CD4-positive, CD25-positive, alpha-beta regulatory T cell (primary cell): ENCODE measurements around the gene POLR2F. TPM values are rescaled to one million over a fixed set of nuclear protein-coding genes. Genes with fewer than 3 reads are reported as not detected.
A peak's percentile ranks its signal among the peaks of the same experiment; 100 is the strongest.
"Not testable (repeated sequence)": the region's sequence is repeated elsewhere in the genome, so short reads cannot be mapped to it uniquely, and the experiment has no call there.

ENCODE experiments used
- ATAC-seq, 2 donors: fragments of 150-1000 bp; cut with Tn5 transposase; one replicate each; pipeline ENCODE4 v1.10.0; 2021; ENCODE audit warnings: low read depth in 2 of 2, moderate number of reproducible peaks in 2 of 2, moderate library complexity in 1 of 2
- DNase-seq, 3 donors: peaks; one replicate each; pipeline versions ENCODE4 v3.0.0 to v3.0.0-alpha.2; 2012 to 2022; ENCODE audit warnings: mixed read lengths in 1 of 3
- H3K27ac ChIP-seq: one replicate; pipeline ENCODE4 v1.7.0; 2013; ENCODE audit warnings: mild to moderate bottlenecking, low read length; ENCODE audit not compliant: insufficient read depth, poor library complexity, severe bottlenecking
- H3K27me3 ChIP-seq: one replicate; pipeline ENCODE4 v1.7.0; 2013; ENCODE audit warnings: low read length; ENCODE audit not compliant: control insufficient read depth, insufficient read depth
- H3K36me3 ChIP-seq: one replicate; pipeline ENCODE4 v1.7.0; 2013; ENCODE audit warnings: mild to moderate bottlenecking, low read length, moderate library complexity; ENCODE audit not compliant: control insufficient read depth, insufficient read depth
- H3K4me1 ChIP-seq: 2 replicates; pipeline ENCODE4 v1.7.0; 2013; ENCODE audit warnings: mild to moderate bottlenecking, low read length; ENCODE audit not compliant: insufficient read depth, control insufficient read depth, poor library complexity, severe bottlenecking
- H3K4me3 ChIP-seq: one replicate; pipeline ENCODE4 v1.7.0; 2013; ENCODE audit warnings: low read depth, mild to moderate bottlenecking, low read length, moderate library complexity
- H3K9me3 ChIP-seq, 2 experiments: 1 replicate in 1 of 2; 2 replicates in 1 of 2; pipeline ENCODE4 v1.7.0; 2013; ENCODE audit warnings: low read length in 2 of 2, mild to moderate bottlenecking in 1 of 2, moderate library complexity in 1 of 2; ENCODE audit not compliant: control insufficient read depth in 2 of 2
- H3K27ac Mint-ChIP-seq, 3 donors: one replicate each; pipeline ENCODE4 v1.8.0; 2020 to 2022; ENCODE audit warnings: mild to moderate bottlenecking in 3 of 3, mixed read lengths in 3 of 3, moderate library complexity in 2 of 3
- H3K27me3 Mint-ChIP-seq: one replicate; pipeline ENCODE4 v1.8.0; 2022; ENCODE audit warnings: mild to moderate bottlenecking, mixed read lengths
- H3K36me3 Mint-ChIP-seq: one replicate; pipeline ENCODE4 v1.8.0; 2020; ENCODE audit warnings: mixed read lengths
- H3K4me1 Mint-ChIP-seq, 4 donors: one replicate each; pipeline ENCODE4 v1.8.0; 2020 to 2022; ENCODE audit warnings: mixed read lengths in 4 of 4, mild to moderate bottlenecking in 1 of 4
- H3K4me3 Mint-ChIP-seq, 4 donors: one replicate each; pipeline ENCODE4 v1.8.0; 2020 to 2022; ENCODE audit warnings: mild to moderate bottlenecking in 4 of 4, mixed read lengths in 4 of 4, moderate library complexity in 3 of 4
- H3K9me3 Mint-ChIP-seq, 7 donors: one replicate each; pipeline ENCODE4 v1.8.0; 2020 to 2022; ENCODE audit warnings: mixed read lengths in 7 of 7, mild to moderate bottlenecking in 3 of 7, moderate library complexity in 2 of 7
- polyA plus RNA-seq, 4 donors: library from polyadenylated mRNA; unstranded; fragments of 300-500 nt; fragmentation: Illumina TruSeq; gene quantifications; one replicate each; pipeline ENCODE4 v1.2.3, GENCODE V29; 2021
- total RNA-seq: library from RNA; stranded (reverse); gene quantifications from one replicate; pipeline ENCODE4 v1.2.3, GENCODE V29; 2022

Gene POLR2F
- total and polyA plus RNA-seq, 5 donors from 2014 or later = 34.5 to 170 (median 157) TPM

DNA sequence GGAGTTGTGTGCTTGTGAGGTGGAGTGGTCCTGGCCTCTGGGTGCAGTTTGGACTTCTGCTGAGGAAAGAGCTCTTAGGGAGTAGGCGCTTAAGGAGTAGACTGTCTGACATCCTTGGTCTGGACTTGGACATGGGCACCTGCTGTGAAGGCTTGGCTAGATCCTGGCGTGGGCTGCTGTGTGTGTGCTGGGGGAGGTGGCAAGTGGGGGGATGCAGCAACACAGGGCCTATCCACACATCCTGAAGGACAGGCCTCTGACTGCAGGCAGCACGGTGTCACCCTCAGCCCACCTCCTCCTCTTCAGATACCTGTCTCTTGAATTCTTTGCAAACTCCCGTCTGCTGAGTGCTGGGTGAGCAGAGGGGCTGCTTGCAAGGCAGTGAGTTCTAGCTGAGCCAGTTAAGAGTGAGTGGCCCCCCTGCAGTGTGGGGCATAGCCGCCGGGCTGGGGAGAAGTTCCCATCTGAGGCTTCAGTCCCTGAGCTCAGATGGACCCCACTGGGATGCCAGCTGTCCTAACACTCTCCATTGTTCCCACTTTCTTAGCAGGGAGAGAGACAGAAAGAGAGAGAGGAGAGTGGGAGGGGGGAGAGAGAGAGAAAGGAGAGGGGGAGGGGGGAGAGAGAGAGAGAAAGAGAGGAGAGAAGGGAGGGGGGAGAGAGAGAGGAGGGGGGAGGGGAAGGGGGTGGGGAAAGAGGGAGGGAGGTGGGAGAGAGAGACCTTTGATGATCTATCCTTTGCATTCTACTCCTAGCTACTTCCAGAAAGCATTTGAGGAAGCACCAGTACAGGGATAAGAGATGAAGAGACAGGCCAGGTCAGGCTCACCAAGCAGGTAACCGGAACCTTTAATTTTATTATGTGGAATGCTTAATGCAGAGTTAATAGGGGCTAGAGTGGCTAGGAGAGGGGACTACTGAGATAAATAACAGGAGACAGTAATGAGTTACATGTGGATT is 18.3 kb downstream of the POLR2F start:
- no peaks in the 10 kb centered on the region for H3K9me3 ChIP-seq
- peaks cover 23% of the 10 kb centered on the region for H3K36me3 ChIP-seq
- H3K9me3 Mint-ChIP-seq = peaks cover 0 to 2% (median 0%) of the 10 kb centered on the region in 7 donors
- H3K4me1 ChIP-seq = no peaks in the 10 kb centered on the region
- peaks cover 0 to 5% (median 2%) of the 10 kb centered on the region in 4 donors for H3K4me1 Mint-ChIP-seq
- peaks cover 31% of the 10 kb centered on the region for H3K36me3 Mint-ChIP-seq
- no peaks in the 10 kb centered on the region for H3K27me3 ChIP-seq
- no peak overlapping the region for H3K4me3 Mint-ChIP-seq
- DNase-seq (no peak), ATAC-seq (no peak)
- no peak overlapping the region for H3K27ac ChIP-seq
- H3K27ac Mint-ChIP-seq = peak overlapping the region in 2 of 3 donors; percentile 12 to 44
- no peaks in the 10 kb centered on the region for H3K27me3 Mint-ChIP-seq
- no peak overlapping the region for H3K4me3 ChIP-seq

DNA sequence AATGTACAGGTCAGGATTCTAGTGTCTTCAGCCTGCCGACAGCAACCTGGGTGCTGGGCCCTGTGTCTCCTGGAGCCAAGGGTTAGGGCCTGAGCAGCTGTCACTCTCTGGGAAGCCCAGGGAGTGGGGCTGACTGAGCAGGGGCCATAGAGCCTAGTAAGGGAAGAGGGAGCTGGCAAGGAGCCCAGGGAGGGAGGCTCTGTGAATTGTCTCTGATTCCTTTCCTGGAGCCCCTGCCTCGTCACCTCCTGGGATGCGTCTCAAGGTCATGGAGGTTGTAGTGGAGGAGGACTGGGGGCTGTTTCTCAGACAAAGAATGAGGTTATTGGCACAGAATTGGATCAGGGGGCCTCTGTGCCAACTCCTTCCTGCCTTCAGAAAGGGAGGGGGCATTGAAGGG is 19.0 kb downstream of the POLR2F start:
- peaks cover 0 to 2% (median 0%) of the 10 kb centered on the region in 7 donors for H3K9me3 Mint-ChIP-seq
- no peaks in the 10 kb centered on the region for H3K4me1 ChIP-seq
- no peak overlapping the region for H3K4me3 ChIP-seq
- H3K9me3 ChIP-seq = no peaks in the 10 kb centered on the region
- DNase-seq (no peak), ATAC-seq (no peak)
- peaks cover 0 to 5% (median 2%) of the 10 kb centered on the region in 4 donors for H3K4me1 Mint-ChIP-seq
- H3K27me3 ChIP-seq = no peaks in the 10 kb centered on the region
- H3K36me3 Mint-ChIP-seq = peaks cover 28% of the 10 kb centered on the region
- H3K36me3 ChIP-seq = peaks cover 15% of the 10 kb centered on the region
- no peak overlapping the region for H3K4me3 Mint-ChIP-seq
- H3K27ac Mint-ChIP-seq = peak overlapping the region in 2 of 3 donors; percentile 25 to 44
- H3K27me3 Mint-ChIP-seq = no peaks in the 10 kb centered on the region
- H3K27ac ChIP-seq = no peak overlapping the region

DNA sequence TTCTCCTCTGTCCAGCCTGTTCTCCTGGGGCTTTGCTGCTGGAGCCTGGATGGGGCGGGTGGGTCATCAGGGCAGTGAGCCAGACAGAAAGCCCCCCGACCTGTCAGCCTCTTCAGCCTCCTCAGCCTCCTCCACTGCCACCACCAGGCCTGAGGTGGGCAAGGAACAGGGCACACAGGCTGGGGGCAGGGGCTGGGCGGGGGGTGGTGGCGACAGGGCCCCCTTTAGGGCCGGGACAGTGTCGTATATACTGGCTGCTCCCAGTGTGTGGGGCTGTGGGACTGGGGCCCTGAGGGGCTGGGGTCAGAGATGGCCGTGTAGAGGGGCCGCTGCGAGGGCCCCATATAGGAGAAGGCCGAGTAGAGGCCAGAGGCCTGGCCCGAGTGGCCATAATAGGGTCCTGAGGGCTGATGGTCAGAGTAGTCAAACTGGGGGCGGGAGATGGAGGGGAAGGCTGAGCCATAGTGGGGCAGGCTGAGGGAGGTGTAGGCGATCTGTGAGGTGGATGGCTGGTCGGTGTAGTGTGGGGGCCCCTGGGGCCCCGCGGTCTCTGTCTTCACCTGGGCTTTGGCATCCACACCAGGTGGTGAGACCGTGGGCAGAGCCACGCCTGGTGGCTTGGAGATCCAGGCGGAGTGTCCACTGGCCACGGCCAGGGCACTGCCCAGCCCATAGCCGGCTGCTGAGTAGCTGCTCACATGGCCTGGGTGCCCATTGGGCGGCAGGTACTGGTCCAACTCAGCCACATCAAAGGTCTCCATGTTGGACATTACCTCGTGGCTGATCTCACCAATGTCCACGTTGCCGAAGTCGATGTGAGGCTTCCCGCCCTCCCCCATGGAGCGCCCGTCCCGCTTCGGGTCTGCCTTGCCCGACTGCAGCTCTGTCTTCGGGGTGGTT is 20.0 kb downstream of the POLR2F start:
- Mint-ChIP-seq H3K27ac (no peak overlapping the region), H3K4me3 (no peak overlapping the region), H3K4me1 (peaks cover 0 to 5% (median 2%) of the 10 kb centered on the region in 4 donors), H3K9me3 (peaks cover 0 to 2% (median 0%) of the 10 kb centered on the region in 7 donors), H3K27me3 (no peaks in the 10 kb centered on the region), H3K36me3 (peaks cover 21% of the 10 kb centered on the region)
- Histone ChIP-seq H3K36me3 (peaks cover 5% of the 10 kb centered on the region), H3K4me1 (no peaks in the 10 kb centered on the region), H3K27ac (no peak overlapping the region), H3K27me3 (no peaks in the 10 kb centered on the region), H3K4me3 (no peak overlapping the region), H3K9me3 (no peaks in the 10 kb centered on the region)
- DNase-seq (no peak), ATAC-seq (no peak)

DNA sequence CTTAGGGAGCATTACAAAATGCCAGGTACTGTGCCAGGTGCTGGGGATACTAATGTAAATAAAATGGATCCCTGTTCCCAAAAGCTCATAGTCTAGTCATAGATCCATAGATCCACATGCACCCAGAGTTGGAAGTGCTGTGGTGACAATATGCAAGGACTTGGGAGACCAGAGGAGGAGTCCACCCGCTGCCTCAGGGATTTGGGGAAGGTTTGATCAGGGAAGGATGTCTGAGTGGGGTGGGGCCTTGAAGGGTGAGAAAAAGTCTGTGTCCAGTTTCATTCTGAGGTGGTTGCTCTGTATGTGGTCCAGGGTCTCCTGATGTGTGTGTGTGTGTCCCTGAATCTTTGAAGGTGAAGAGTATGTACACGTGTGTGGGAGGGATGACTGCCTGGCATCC is 21.7 kb downstream of the POLR2F start:
- H3K27me3 Mint-ChIP-seq = no peaks in the 10 kb centered on the region
- Histone ChIP-seq H3K27me3 (no peaks in the 10 kb centered on the region), H3K4me3 (no peak overlapping the region), H3K27ac (no peak overlapping the region), H3K36me3 (peaks cover 3% of the 10 kb centered on the region), H3K9me3 (no peaks in the 10 kb centered on the region), H3K4me1 (no peaks in the 10 kb centered on the region)
- H3K27ac Mint-ChIP-seq = peak overlapping the region in 2 of 3 donors; percentile 1 to 61
- H3K4me3 Mint-ChIP-seq = no peak overlapping the region
- H3K36me3 Mint-ChIP-seq = peaks cover 13% of the 10 kb centered on the region
- ATAC-seq (no peak), DNase-seq (no peak)
- H3K9me3 Mint-ChIP-seq = peaks cover 0 to 2% (median 0%) of the 10 kb centered on the region in 7 donors
- peaks cover 0 to 5% (median 1%) of the 10 kb centered on the region in 4 donors for H3K4me1 Mint-ChIP-seq

DNA sequence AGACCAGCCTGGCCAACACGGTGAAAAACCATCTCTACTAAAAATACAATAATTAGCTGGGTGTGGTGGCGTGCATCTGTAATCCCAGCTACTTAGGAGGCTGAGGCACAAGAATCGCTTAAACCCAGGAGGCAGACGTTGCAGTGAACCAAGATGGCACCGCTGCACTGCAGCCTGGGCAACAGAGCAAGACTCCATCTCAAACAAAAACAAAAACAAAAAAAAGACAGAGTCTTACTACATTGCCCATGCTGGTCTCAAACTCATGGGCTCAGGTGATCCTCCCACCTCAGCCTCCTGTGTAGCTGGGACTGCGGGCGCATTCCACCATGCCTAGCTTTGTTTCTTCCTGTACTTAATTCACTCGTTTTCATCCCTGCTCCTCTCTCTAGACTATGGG is 22.5 kb downstream of the POLR2F start:
- not testable (repeated sequence) for H3K4me1 Mint-ChIP-seq, DNase-seq, H3K36me3 ChIP-seq, H3K4me1 ChIP-seq, H3K27me3 ChIP-seq, H3K9me3 ChIP-seq, H3K4me3 ChIP-seq, H3K27ac Mint-ChIP-seq, ATAC-seq, H3K4me3 Mint-ChIP-seq, H3K9me3 Mint-ChIP-seq, H3K27me3 Mint-ChIP-seq, H3K27ac ChIP-seq
- H3K36me3 Mint-ChIP-seq = peaks cover 13% of the 10 kb centered on the region

DNA sequence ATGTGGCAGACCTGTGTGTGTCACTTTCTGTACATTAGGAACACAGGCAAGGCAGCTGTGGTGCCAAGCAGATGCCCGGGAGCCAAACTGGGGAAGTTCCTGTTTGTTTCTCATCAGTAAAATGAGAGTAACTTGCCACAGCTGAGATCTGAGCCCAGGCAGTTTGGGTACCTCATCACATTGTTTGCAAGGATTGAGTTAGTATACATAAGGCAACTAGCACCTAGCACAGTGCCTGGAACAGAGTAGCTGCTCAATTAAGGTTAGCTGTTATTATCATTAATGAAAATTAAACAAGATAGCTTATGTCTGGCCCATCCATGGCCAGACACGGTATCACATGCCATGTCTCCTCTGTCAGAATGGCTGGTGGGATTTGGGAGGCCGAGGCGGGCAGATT is 23.0 kb downstream of the POLR2F start:
- Mint-ChIP-seq H3K27me3 (no peaks in the 10 kb centered on the region), H3K4me3 (no peak overlapping the region), H3K27ac (peak overlapping the region in 1 of 3 donors; percentile 29), H3K36me3 (peaks cover 13% of the 10 kb centered on the region), H3K4me1 (peaks cover 0 to 2% (median under 1%) of the 10 kb centered on the region in 4 donors), H3K9me3 (peaks cover 0 to 2% (median 0%) of the 10 kb centered on the region in 7 donors)
- Histone ChIP-seq H3K9me3 (no peaks in the 10 kb centered on the region), H3K36me3 (peaks cover 3% of the 10 kb centered on the region), H3K27me3 (no peaks in the 10 kb centered on the region), H3K4me3 (no peak overlapping the region), H3K4me1 (no peaks in the 10 kb centered on the region), H3K27ac (no peak overlapping the region)
- DNase-seq (no peak), ATAC-seq (no peak)

DNA sequence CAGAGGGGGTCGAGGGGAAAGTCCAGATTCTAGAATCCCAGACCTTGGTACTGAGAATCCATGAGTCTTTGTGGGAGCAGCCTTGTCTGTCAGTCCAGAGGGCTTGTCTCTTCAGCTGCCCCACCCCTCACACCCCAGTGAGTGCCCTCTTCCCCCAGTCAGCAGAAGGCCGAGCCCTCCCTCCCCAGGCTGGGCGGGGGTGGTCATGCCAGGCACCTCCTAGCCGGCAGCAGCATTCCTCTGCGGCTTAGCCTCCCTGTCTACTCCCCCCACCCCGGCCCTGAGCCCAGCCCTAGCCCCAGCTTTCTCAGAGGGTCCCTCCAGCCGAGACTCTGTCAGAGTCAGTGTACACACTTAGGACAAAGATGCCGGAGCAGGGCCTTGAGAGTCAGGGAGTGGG is 26.3 kb downstream of the POLR2F start:
- H3K4me1 Mint-ChIP-seq = peaks cover 0 to 2% (median under 1%) of the 10 kb centered on the region in 4 donors
- H3K4me3 ChIP-seq = no peak overlapping the region
- H3K4me3 Mint-ChIP-seq = no peak overlapping the region
- H3K27ac ChIP-seq = no peak overlapping the region
- no peaks in the 10 kb centered on the region for H3K9me3 ChIP-seq
- H3K27ac Mint-ChIP-seq = no peak overlapping the region
- peaks cover 15% of the 10 kb centered on the region for H3K36me3 Mint-ChIP-seq
- ATAC-seq (no peak), DNase-seq (no peak)
- H3K27me3 ChIP-seq = no peaks in the 10 kb centered on the region
- H3K4me1 ChIP-seq = no peaks in the 10 kb centered on the region
- H3K27me3 Mint-ChIP-seq = no peaks in the 10 kb centered on the region
- H3K9me3 Mint-ChIP-seq = no peaks in the 10 kb centered on the region
- peaks cover 3% of the 10 kb centered on the region for H3K36me3 ChIP-seq
